Spleen (tissue), 7 donors: ENCODE measurements around the gene DNM3.

Source experiments
- POLR2AphosphoS5 ChIP-seq, 3 donors: sonication (generic); formaldehyde crosslinking; IDR thresholded peaks; one replicate each; pipeline ENCODE4 v1.5.1; 2017; ENCODE audit warnings: antibody characterized with exemption in 3 of 3
- TF ChIP-seq, protein P1 (sequence below), 11 experiments: fragments of 200-600 bp in 7 of 11; fragments of 450-650 bp in 4 of 11; sonication (generic) in 4 of 11; IDR thresholded peaks in 8 of 11; conservative IDR thresholded peaks in 3 of 11; 1 replicate in 7 of 11; 2 replicates in 4 of 11; pipeline versions ENCODE4 v1.4.0 to v1.8.0; 2016 to 2021; ENCODE audit warnings: antibody characterized with exemption in 11 of 11, inconsistent platforms in 4 of 11, mild to moderate bottlenecking in 1 of 11
- donor health status: DM: no; HTN: no; CAD: no; lungs with moderate emphysema.
- donor health status: DM: no; HTN: no; CAD: no.
- donor health status: DM: no; HTN: no; CAD: no.

DNA sequence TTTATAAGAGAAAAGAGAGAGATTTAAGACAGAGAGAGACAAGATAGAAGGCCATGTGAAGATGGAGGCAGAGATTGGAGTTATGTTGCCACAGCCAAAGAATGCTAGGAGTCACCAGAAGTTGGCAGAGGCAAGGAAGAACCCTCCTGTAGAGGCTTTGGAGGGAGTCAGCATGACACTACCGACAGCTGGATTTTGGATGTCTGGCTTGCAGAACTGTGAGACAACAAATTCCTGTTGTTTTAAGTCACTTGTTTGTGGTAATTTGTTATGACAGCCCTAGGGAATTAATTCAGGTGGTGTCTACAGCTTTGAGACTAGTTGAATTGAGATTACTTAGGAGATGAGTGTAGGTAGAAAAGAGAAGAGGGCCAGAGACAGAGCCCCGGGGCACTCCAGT is 158.5 kb downstream of the DNM3 start:
- TF ChIP-seq POLR2AphosphoS5 (IDR thresholded peaks at IDR 0.05): no peak
- TF ChIP-seq, protein P1, sequence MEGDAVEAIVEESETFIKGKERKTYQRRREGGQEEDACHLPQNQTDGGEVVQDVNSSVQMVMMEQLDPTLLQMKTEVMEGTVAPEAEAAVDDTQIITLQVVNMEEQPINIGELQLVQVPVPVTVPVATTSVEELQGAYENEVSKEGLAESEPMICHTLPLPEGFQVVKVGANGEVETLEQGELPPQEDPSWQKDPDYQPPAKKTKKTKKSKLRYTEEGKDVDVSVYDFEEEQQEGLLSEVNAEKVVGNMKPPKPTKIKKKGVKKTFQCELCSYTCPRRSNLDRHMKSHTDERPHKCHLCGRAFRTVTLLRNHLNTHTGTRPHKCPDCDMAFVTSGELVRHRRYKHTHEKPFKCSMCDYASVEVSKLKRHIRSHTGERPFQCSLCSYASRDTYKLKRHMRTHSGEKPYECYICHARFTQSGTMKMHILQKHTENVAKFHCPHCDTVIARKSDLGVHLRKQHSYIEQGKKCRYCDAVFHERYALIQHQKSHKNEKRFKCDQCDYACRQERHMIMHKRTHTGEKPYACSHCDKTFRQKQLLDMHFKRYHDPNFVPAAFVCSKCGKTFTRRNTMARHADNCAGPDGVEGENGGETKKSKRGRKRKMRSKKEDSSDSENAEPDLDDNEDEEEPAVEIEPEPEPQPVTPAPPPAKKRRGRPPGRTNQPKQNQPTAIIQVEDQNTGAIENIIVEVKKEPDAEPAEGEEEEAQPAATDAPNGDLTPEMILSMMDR (IDR thresholded peaks at IDR 0.05 in 8 of 11, conservative IDR thresholded peaks at IDR 0.05 in 3 of 11): no peak
